Activated B cell treated with CpG ODN at 0.5 μM for 24 hours (primary cell): ENCODE results near the gene ADAM33. TPM values are rescaled to one million over a fixed set of nuclear protein-coding genes. Genes with fewer than 3 reads are reported as not detected.

ENCODE experiments used
- ATAC-seq: fragments of 200-7000 bp; cut with Tn5 transposase; one replicate; pipeline ENCODE4 v1.10.0; 2021; ENCODE audit warnings: low read depth, mild to moderate bottlenecking, moderate library complexity
- CTCF ChIA-PET: fragments of 350-600 bp; sonication (Branson Sonifier 250); formaldehyde crosslinking; loops from one replicate; lab custom pipeline; 2021; ENCODE audit warnings: antibody characterized with exemption; lab: Charles Lee
- POLR2A ChIA-PET: fragments of 350-600 bp; sonication (Branson Sonifier 250); formaldehyde crosslinking; loops from one replicate; lab custom pipeline; 2021; ENCODE audit warnings: antibody characterized with exemption; lab: Charles Lee
- DNase-seq: peaks from one replicate; pipeline ENCODE4 v3.0.0; 2022
- H3K27ac Mint-ChIP-seq: one replicate; pipeline ENCODE4 v1.8.0; 2020; ENCODE audit warnings: mixed read lengths
- H3K27me3 Mint-ChIP-seq: one replicate; pipeline ENCODE4 v1.8.0; 2021; ENCODE audit warnings: mixed read lengths
- H3K36me3 Mint-ChIP-seq: one replicate; pipeline ENCODE4 v1.8.0; 2021; ENCODE audit warnings: low read depth, mixed read lengths
- H3K4me1 Mint-ChIP-seq: one replicate; pipeline ENCODE4 v1.8.0; 2021; ENCODE audit warnings: mixed read lengths
- H3K4me3 Mint-ChIP-seq: one replicate; pipeline ENCODE4 v1.8.0; 2020; ENCODE audit warnings: mild to moderate bottlenecking, mixed read lengths
- H3K9me3 Mint-ChIP-seq: one replicate; pipeline ENCODE4 v1.8.0; 2020; ENCODE audit warnings: mixed read lengths
- CTCF ChIP-seq: fragments of 200-600 bp; IDR thresholded peaks from one replicate; pipeline ENCODE4 v1.8.0; 2022; ENCODE audit warnings: antibody characterized with exemption, mild to moderate bottlenecking
- intact Hi-C: fragments of 100-400 bp; cut with micrococcal nuclease; formaldehyde crosslinking; loops from one replicate; pipeline ENCODE4 v1.15.1; 2024
- total RNA-seq: library from RNA; stranded (reverse); gene quantifications from 2 replicates; pipeline ENCODE4 v1.2.3, GENCODE V29; 2022

Gene ADAM33
- total RNA-seq, 1 donor from 2014 or later = not detected

DNA sequence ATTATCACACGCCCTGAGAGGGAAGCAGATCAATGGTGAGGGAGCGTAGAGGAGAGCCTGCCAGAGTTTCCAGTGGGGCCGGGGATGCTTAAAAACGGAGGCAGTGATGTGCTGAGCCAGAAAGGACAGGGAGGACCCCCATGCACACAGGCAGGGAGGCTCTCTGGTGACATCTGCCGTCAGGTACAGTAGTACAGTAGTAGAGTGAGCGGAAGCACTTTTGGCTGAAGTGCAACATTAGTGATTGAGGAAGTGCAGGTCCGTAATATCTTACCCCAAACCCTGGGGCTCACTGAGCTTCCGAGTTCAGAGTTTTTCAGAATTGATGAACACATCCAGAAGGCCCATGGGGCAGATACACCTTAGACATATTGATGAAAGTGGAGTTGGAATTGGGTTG lies 60.7 kb downstream of the ADAM33 start:
- TF ChIP-seq CTCF = no peak
- POLR2A ChIA-PET = no interaction called here
- intact Hi-C loops = no loop called here
- CTCF ChIA-PET = no interaction called here
- H3K27ac Mint-ChIP-seq = no peak overlapping the region
- no peaks in the 10 kb centered on the region for H3K9me3 Mint-ChIP-seq
- DNase-seq (no peak), ATAC-seq (no peak)
- no peaks in the 10 kb centered on the region for H3K27me3 Mint-ChIP-seq
- H3K4me1 Mint-ChIP-seq = no peaks in the 10 kb centered on the region
- no peak overlapping the region for H3K4me3 Mint-ChIP-seq
- H3K36me3 Mint-ChIP-seq = peaks cover 26% of the 10 kb centered on the region

Other genes starting within 250 kb of the ADAM33 start
- gene ATRN, start 211.0 kb downstream of the ADAM33 start, total RNA-seq = 11.5 and 13.0 TPM in 2 replicates
- gene GFRA4, start 18.6 kb downstream of the ADAM33 start, total RNA-seq = not detected in 2 replicates
- not detected in 2 replicates for gene SIGLEC1, start 30.6 kb upstream of the ADAM33 start, total RNA-seq
- not detected in 2 replicates for gene HSPA12B, start 50.7 kb upstream of the ADAM33 start, total RNA-seq
- gene ADISSP, start 85.7 kb upstream of the ADAM33 start, total RNA-seq = 29.9 and 31.1 TPM in 2 replicates
- gene SPEF1, start 99.4 kb upstream of the ADAM33 start, total RNA-seq = not detected in 2 replicates
- gene CENPB, start 104.7 kb upstream of the ADAM33 start, total RNA-seq = 50.1 and 51.7 TPM in 2 replicates
- gene CDC25B, start 114.3 kb upstream of the ADAM33 start, total RNA-seq = 21.6 and 24.3 TPM in 2 replicates
- gene AP5S1, start 138.5 kb upstream of the ADAM33 start, total RNA-seq = 13.4 and 13.5 TPM in 2 replicates
- gene MAVS, start 164.8 kb upstream of the ADAM33 start, total RNA-seq = 33.5 and 39.7 TPM in 2 replicates
- gene PANK2, start 207.4 kb upstream of the ADAM33 start, total RNA-seq = 52.1 and 55.0 TPM in 2 replicates